Right lobe of liver (tissue), 4 donors: Measurements from ENCODE around the gene GALNTL6.

Experiments
- CTCF ChIP-seq, 4 donors: fragments of 200-600 bp in 3 of 4; fragments of 450-650 bp in 1 of 4; IDR thresholded peaks; one replicate each; pipeline versions ENCODE4 v1.5.1 to v1.8.0; 2016 to 2022; ENCODE audit warnings: antibody characterized with exemption in 4 of 4, mild to moderate bottlenecking in 2 of 4
- POLR2A ChIP-seq: fragments of 450-650 bp; IDR thresholded peaks from one replicate; pipeline ENCODE4 v1.6.1; 2017; ENCODE audit warnings: antibody characterized with exemption, mild to moderate bottlenecking
- donor health status: DM: no; HTN: no; CAD: no.
- donor health status: DM: no; HTN: no; CAD: no.
- donor health status: DM: no; HTN: yes; CAD: no.

- TF ChIP-seq POLR2A = no peak
- TF ChIP-seq CTCF (IDR thresholded peaks at IDR 0.05) = no peak
These were observed 788.0 kb downstream of the GALNTL6 start for GRCh38 chr4:172601195-172601594.
